Small intestine (tissue), 7 donors: ENCODE measurements around the gene TFAM. TPM values are rescaled to one million over a fixed set of nuclear protein-coding genes. Genes with fewer than 3 reads are reported as not detected.

Source experiments
- DNase-seq, 2 donors: peaks; one replicate each; pipeline versions ENCODE4 v3.0.0 to v3.0.0-alpha.2; 2013
- FAIRE-seq: peaks from 2 replicates; lab custom pipeline; 2012; peaks lifted over from hg19 to GRCh38; lab: Jason Lieb, UNC
- H3K27ac ChIP-seq, 3 donors: one replicate each; pipeline ENCODE4 v1.5.1; 2013; ENCODE audit warnings: low read length in 2 of 3, mild to moderate bottlenecking in 2 of 3, control low read depth in 1 of 3, inconsistent platforms in 1 of 3, low read depth in 1 of 3, moderate library complexity in 1 of 3
- H3K27me3 ChIP-seq, 3 donors: one replicate each; pipeline ENCODE4 v1.6.1; 2013; ENCODE audit warnings: low read length in 3 of 3, inconsistent platforms in 1 of 3; ENCODE audit not compliant: control insufficient read depth in 3 of 3, insufficient read depth in 3 of 3
- H3K36me3 ChIP-seq, 3 donors: one replicate each; pipeline ENCODE4 v1.6.1; 2013; ENCODE audit warnings: low read length in 3 of 3, inconsistent platforms in 1 of 3, low read depth in 1 of 3, mild to moderate bottlenecking in 1 of 3, moderate library complexity in 1 of 3; ENCODE audit not compliant: control insufficient read depth in 3 of 3, insufficient read depth in 2 of 3
- H3K4me1 ChIP-seq, 3 donors: one replicate each; pipeline ENCODE4 v1.6.1; 2013; ENCODE audit warnings: low read length in 2 of 3, inconsistent platforms in 1 of 3, low read depth in 1 of 3, mild to moderate bottlenecking in 1 of 3, moderate library complexity in 1 of 3; ENCODE audit not compliant: control insufficient read depth in 3 of 3, insufficient read depth in 2 of 3
- H3K4me3 ChIP-seq, 3 donors: one replicate each; pipeline ENCODE4 v1.5.1; 2013; ENCODE audit warnings: low read length in 3 of 3, control low read depth in 1 of 3, inconsistent platforms in 1 of 3, low read depth in 1 of 3, mild to moderate bottlenecking in 1 of 3, moderate library complexity in 1 of 3
- H3K9me3 ChIP-seq, 2 donors: one replicate each; pipeline ENCODE4 v1.6.1; 2013; ENCODE audit warnings: low read depth in 1 of 2, low read length in 1 of 2; ENCODE audit not compliant: control insufficient read depth in 2 of 2, insufficient read depth in 1 of 2
- WGBS, 3 donors: extraction: QIAGEN DNeasy Blood & Tissue Kit; methylation state at CpG; one replicate each; pipeline ENCODE4 v1.1.7; 2013; 5-methylcytosine and 5-hydroxymethylcytosine counted together
- polyA plus RNA-seq, 4 donors: library from polyadenylated mRNA; stranded (reverse) in 3 of 4; unstranded in 1 of 4; fragments of 200-250 nt in 3 of 4; fragments of 120-200 nt in 1 of 4; gene quantifications; one replicate each; pipeline versions ENCODE4 v1.2.1 to v1.2.3, GENCODE V29; 2013
- donor health status: healthy with polysubstance abuse.
- donor health status: control.
- donor health status: control.
- donor health status: Bipolar disorder and iron deficiency.
- donor health status: healthy.

Gene TFAM
- polyA plus RNA-seq, 4 donors, result 14.1 to 43.6 (median 19.0) TPM

DNA sequence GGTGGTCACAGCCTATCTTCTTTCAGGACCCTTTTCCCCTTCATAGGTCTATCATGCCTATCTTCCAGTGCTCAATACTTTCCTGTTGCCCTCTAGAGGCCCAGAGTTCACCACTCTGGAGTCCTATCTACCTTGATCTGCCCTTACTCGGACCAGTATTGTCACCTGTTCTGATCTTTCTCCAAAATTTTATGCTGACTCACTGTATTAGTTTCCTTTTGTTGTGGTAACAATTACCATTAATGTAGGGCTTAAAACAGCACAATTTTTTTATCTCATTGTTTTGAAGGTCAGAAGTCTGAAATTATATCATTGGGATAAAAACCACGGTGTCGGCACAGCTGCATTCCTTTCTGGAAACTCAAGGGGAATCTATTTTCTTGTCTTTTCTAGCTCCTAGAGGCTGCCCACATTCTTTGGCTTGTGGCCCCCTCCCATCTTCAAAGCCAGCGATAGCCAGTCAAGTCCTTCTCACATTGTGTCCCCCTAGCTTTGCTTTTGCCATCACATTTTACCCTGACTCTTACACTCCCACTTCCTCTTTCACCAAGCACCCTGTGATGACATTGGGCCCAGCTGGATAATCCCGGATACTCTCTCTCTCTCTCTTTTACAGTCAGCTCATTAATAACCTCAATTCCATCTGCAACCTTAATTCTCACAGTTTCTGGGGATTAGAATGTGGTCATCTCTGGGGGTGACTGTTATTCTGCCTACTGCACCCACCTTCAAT lies 54.6 kb downstream of the TFAM start:
- H3K9me3 ChIP-seq, result no peaks in the 10 kb centered on the region
- WGBS, 3 donors, result 85 to 92% (median 91%) methylated on average over 5 of the region's 5 CpGs
- no peak overlapping the region for H3K4me3 ChIP-seq
- no peak for FAIRE-seq
- H3K27me3 ChIP-seq, result no peaks in the 10 kb centered on the region
- no peak for DNase-seq
- no peaks in the 10 kb centered on the region for H3K36me3 ChIP-seq
- no peak overlapping the region for H3K27ac ChIP-seq
- H3K4me1 ChIP-seq, result no peaks in the 10 kb centered on the region

DNA sequence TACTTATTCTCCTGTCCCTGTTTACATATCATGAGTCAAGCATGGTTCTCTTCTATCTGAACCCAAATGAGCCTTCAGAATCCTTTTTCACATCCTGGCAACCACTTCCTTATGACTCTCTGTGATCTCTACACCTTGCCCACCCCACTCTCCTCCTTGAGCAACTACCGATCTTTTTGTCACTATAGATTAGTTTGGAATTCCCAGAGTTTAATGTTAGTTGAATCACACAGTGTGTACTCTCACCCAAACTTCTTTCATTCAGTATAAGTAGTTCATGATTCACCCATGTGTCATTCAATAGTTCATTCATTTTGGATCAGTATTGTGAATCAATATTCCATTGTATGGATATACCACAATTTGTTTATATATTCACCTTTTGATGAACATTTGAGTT lies 55.3 kb downstream of the TFAM start:
- Histone ChIP-seq H3K9me3 (no peaks in the 10 kb centered on the region), H3K36me3 (no peaks in the 10 kb centered on the region), H3K4me3 (no peak overlapping the region), H3K4me1 (no peaks in the 10 kb centered on the region), H3K27ac (no peak overlapping the region), H3K27me3 (no peaks in the 10 kb centered on the region)
- WGBS, 3 donors, result 0 to 84% (median 6%) methylated on average over 1 of the region's 1 CpG
- DNase-seq, result no peak
- FAIRE-seq, result no peak

DNA sequence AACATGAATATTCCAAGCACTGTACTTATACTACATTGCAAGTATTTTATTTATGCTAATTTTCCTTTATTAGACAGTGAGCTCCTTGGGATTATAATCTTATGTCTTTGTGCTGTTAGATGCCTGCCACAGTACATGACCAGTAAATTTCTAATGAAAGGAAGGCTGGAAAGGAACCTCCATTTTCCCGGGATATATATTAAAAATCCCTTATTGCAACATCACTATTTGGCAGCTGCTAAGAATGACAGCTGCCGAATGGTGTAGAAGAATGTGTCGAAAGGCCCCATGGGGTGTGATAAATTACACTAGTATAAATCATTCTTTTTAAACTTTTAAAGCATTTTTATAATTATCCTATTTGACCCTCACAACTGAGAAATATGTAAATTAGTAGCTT lies 59.1 kb downstream of the TFAM start:
- Histone ChIP-seq H3K4me3 (no peak overlapping the region), H3K27me3 (no peaks in the 10 kb centered on the region), H3K9me3 (peaks cover 0 to 6% of the 10 kb centered on the region in 2 donors), H3K4me1 (no peaks in the 10 kb centered on the region), H3K27ac (no peak overlapping the region), H3K36me3 (no peaks in the 10 kb centered on the region)
- no peak for DNase-seq
- FAIRE-seq, result no peak
- WGBS, 3 donors, result 48 to 62% (median 54%) methylated on average over 3 of the region's 3 CpGs

- FAIRE-seq, result no peak
Observed at GRCh38 chr10:58444876-58445275, 59.7 kb downstream of the TFAM start.

GRCh38 chr10:58448121-58448935 lies 63.1 kb downstream of the TFAM start:
- H3K36me3 ChIP-seq, result no peaks in the 10 kb centered on the region
- no peak overlapping the region for H3K4me3 ChIP-seq
- 92 to 97% (median 96%) methylated on average over 29 to 31 of the region's 31 CpGs for WGBS, 3 donors
- no peak for FAIRE-seq
- no peak overlapping the region for H3K27ac ChIP-seq
- peaks cover 0 to 6% of the 10 kb centered on the region in 2 donors for H3K9me3 ChIP-seq
- no peak for DNase-seq
- no peaks in the 10 kb centered on the region for H3K4me1 ChIP-seq
- H3K27me3 ChIP-seq, result no peaks in the 10 kb centered on the region

More at GRCh38 chr10:58444876-58445275, 59.7 kb downstream of the TFAM start:
- no peak overlapping the region for H3K27ac ChIP-seq
- no peak for DNase-seq
- H3K4me3 ChIP-seq, result no peak overlapping the region
- no peaks in the 10 kb centered on the region for H3K27me3 ChIP-seq
- H3K9me3 ChIP-seq, result peaks cover 0 to 6% of the 10 kb centered on the region in 2 donors
- no peaks in the 10 kb centered on the region for H3K36me3 ChIP-seq
- 64 to 70% (median 68%) methylated on average over 6 of the region's 6 CpGs for WGBS, 3 donors
- H3K4me1 ChIP-seq, result no peaks in the 10 kb centered on the region

Other genes starting within 250 kb of the TFAM start
- 10 to 100 TPM in 2 of 4 donors, 1 to 10 TPM in 2; 4.9 to 19.0 (median 10.1) TPM for gene IPMK, start 117.5 kb upstream of the TFAM start, polyA plus RNA-seq
- gene CISD1, start 116.2 kb upstream of the TFAM start, polyA plus RNA-seq, result 100 to 1,000 TPM in 2 of 4 donors, 10 to 100 TPM in 2; 69.2 to 167 (median 113) TPM
- gene UBE2D1, start 50.4 kb upstream of the TFAM start, polyA plus RNA-seq, result 10 to 100 TPM in 1 of 4 donors, 1 to 10 TPM in 3; 7.8 to 18.0 (median 9.1) TPM
- 1 to 10 TPM in 2 of 4 donors, under 1 TPM in 1, not detected in 1; 0.81 to 4.7 (median 1.3) TPM for gene BICC1, start 127.5 kb downstream of the TFAM start, polyA plus RNA-seq